Stomach (tissue), 9 donors: Measurements from ENCODE around the gene ADORA2B. TPM values are rescaled to one million over a fixed set of nuclear protein-coding genes. Genes with fewer than 3 reads are reported as not detected.
"Not testable (repeated sequence)": the region's sequence is repeated elsewhere in the genome, so short reads cannot be mapped to it uniquely, and the experiment has no call there.

ENCODE experiments used
- DNase-seq, 2 donors: peaks; one replicate each; pipeline versions ENCODE4 v3.0.0 to v3.0.0-alpha.2; 2013 to 2019
- H3K27ac ChIP-seq, 5 donors: fragments of 200-600 bp in 4 of 5; sonication (generic) in 4 of 5; one replicate each; pipeline ENCODE4 v1.5.1; 2013 to 2019; ENCODE audit warnings: mild to moderate bottlenecking in 1 of 5, moderate library complexity in 1 of 5
- H3K27me3 ChIP-seq, 3 donors: fragments of 200-600 bp; sonication (generic); one replicate each; pipeline ENCODE4 v1.5.1; 2017 to 2019; ENCODE audit warnings: mixed run types in 1 of 3
- H3K36me3 ChIP-seq, 4 donors: fragments of 200-600 bp; sonication (generic); 1 replicate in 3 of 4; 2 replicates in 1 of 4; pipeline ENCODE4 v1.5.1; 2016 to 2019
- H3K4me1 ChIP-seq, 4 donors: fragments of 200-600 bp; sonication (generic); one replicate each; pipeline ENCODE4 v1.5.1; 2016 to 2019
- H3K4me3 ChIP-seq, 4 donors: fragments of 200-600 bp; sonication (generic) in 3 of 4; one replicate each; pipeline ENCODE4 v1.5.1; 2016 to 2019; ENCODE audit warnings: mild to moderate bottlenecking in 1 of 4
- H3K9me3 ChIP-seq, 4 donors: fragments of 200-600 bp; sonication (generic); one replicate each; pipeline ENCODE4 v1.5.1; 2016 to 2019
- CTCF ChIP-seq, 7 experiments: fragments of 450-650 bp in 4 of 7; fragments of 200-600 bp in 3 of 7; sonication (generic) in 3 of 7; IDR thresholded peaks; one replicate each; pipeline ENCODE4 v1.5.1; 2016 to 2019; ENCODE audit warnings: antibody characterized with exemption in 7 of 7, control low read depth in 2 of 7, mild to moderate bottlenecking in 1 of 7
- EP300 ChIP-seq: sonication (generic); formaldehyde crosslinking; IDR thresholded peaks from one replicate; pipeline ENCODE4 v1.6.1; 2017; ENCODE audit warnings: antibody characterized with exemption
- POLR2A ChIP-seq, 4 donors: fragments of 450-650 bp; IDR thresholded peaks; one replicate each; pipeline ENCODE4 v1.6.1; 2016; ENCODE audit warnings: antibody characterized with exemption in 4 of 4, control low read depth in 2 of 4, mild to moderate bottlenecking in 1 of 4, moderate library complexity in 1 of 4
- POLR2AphosphoS5 ChIP-seq, 3 donors: sonication (generic); formaldehyde crosslinking; IDR thresholded peaks; one replicate each; pipeline ENCODE4 v1.6.1; 2016; ENCODE audit warnings: antibody characterized with exemption in 3 of 3
- WGBS, 5 donors: extraction: QIAGEN DNeasy Blood & Tissue Kit in 3 of 5; methylation state at CpG; one replicate each; pipeline versions ENCODE4 v1.1.5 to v1.1.7; 2013 to 2018; 5-methylcytosine and 5-hydroxymethylcytosine counted together
- intact Hi-C: fragments of 100-400 bp; cut with DNase I; formaldehyde crosslinking; loops from one replicate; pipeline ENCODE4 v1.15.1; 2023; ENCODE audit warnings: low total_unique reads
- polyA plus RNA-seq, 3 donors: library from polyadenylated mRNA; stranded (reverse); fragments of 200-250 nt; gene quantifications; one replicate each; pipeline ENCODE4 v1.2.3, GENCODE V29; 2013
- total RNA-seq, 5 donors: library from RNA; depleted of rRNA; stranded (reverse); fragments of >200 nt; gene quantifications; one replicate each; pipeline versions ENCODE4 v1.1.0 to v1.2.3, GENCODE V29; 2014 to 2016
- donor health status: healthy with polysubstance abuse.
- donor health status: Bipolar disorder and iron deficiency.
- donor health status: healthy.

ADORA2B gene
- total and polyA plus RNA-seq, 8 donors = 0.25 to 18.8 (median 2.1) TPM; not detected in 2

- Histone ChIP-seq H3K9me3 (no peaks in the 10 kb centered on the region), H3K4me1 (peaks cover 0 to 8% (median 0%) of the 10 kb centered on the region in 4 donors), H3K27ac (no peak overlapping the region), H3K27me3 (no peaks in the 10 kb centered on the region), H3K36me3 (no peaks in the 10 kb centered on the region), H3K4me3 (no peak overlapping the region)
- no peak for TF ChIP-seq EP300
- TF ChIP-seq POLR2AphosphoS5 (IDR thresholded peaks at IDR 0.05) = no peak
- no peak for TF ChIP-seq CTCF (IDR thresholded peaks at IDR 0.05)
- no peak for TF ChIP-seq POLR2A (IDR thresholded peaks at IDR 0.05)
- intact Hi-C loops = no loop called here
- WGBS, 5 donors = 76 to 100% (median 82%) methylated on average over 4 to 5 of the region's 5 CpGs
- no peak for DNase-seq
Measured at GRCh38 chr17:15910791-15911190, 34.1 kb upstream of the ADORA2B start.

- H3K27me3 ChIP-seq, intact Hi-C loops, H3K27ac ChIP-seq, H3K4me1 ChIP-seq, H3K4me3 ChIP-seq, H3K36me3 ChIP-seq, H3K9me3 ChIP-seq: not testable (repeated sequence)
- DNase-seq = peak in 1 of 2 donors; percentile 7
- WGBS, 5 donors = 83 to 91% (median 85%) methylated on average over 5 of the region's 5 CpGs
Measured at GRCh38 chr17:15911701-15912100, 33.2 kb upstream of the ADORA2B start.

GRCh38 chr17:15912416-15912955, 32.4 kb upstream of the ADORA2B start:
- peak in 1 of 2 donors; percentile 10 for DNase-seq
- intact Hi-C loops = no loop called here
- H3K27me3 ChIP-seq = peaks cover 0 to 9% (median 7%) of the 10 kb centered on the region in 3 donors
- H3K36me3 ChIP-seq = no peaks in the 10 kb centered on the region
- no peaks in the 10 kb centered on the region for H3K9me3 ChIP-seq
- H3K4me1 ChIP-seq = peaks cover 3 to 14% (median 4%) of the 10 kb centered on the region in 4 donors
- H3K4me3 ChIP-seq = no peak overlapping the region
- H3K27ac ChIP-seq = no peak overlapping the region
- 89 to 95% (median 90%) methylated on average over 9 of the region's 9 CpGs for WGBS, 5 donors
- TF ChIP-seq EP300 (no peak), CTCF (IDR thresholded peaks at IDR 0.05) (no peak), POLR2AphosphoS5 (IDR thresholded peaks at IDR 0.05) (no peak), POLR2A (IDR thresholded peaks at IDR 0.05) (no peak)

- TF ChIP-seq CTCF (IDR thresholded peaks at IDR 0.05) = no peak
- TF ChIP-seq EP300 = no peak
- TF ChIP-seq POLR2AphosphoS5 (IDR thresholded peaks at IDR 0.05) = no peak
- no peak for TF ChIP-seq POLR2A (IDR thresholded peaks at IDR 0.05)
- 82 to 91% (median 87%) methylated on average over 3 of the region's 3 CpGs for WGBS, 5 donors
- H3K27me3 ChIP-seq = peaks cover 0 to 15% (median 13%) of the 10 kb centered on the region in 3 donors
- DNase-seq = no peak
- intact Hi-C loops = no loop called here
- peaks cover 5 to 25% (median 12%) of the 10 kb centered on the region in 4 donors for H3K4me1 ChIP-seq
- H3K4me3 ChIP-seq = no peak overlapping the region
- H3K9me3 ChIP-seq = no peaks in the 10 kb centered on the region
- H3K27ac ChIP-seq = no peak overlapping the region
- H3K36me3 ChIP-seq = no peaks in the 10 kb centered on the region
Measured at GRCh38 chr17:15913826-15914225, 31.1 kb upstream of the ADORA2B start.

- H3K36me3 ChIP-seq = no peaks in the 10 kb centered on the region
- WGBS, 5 donors = 77 to 97% (median 89%) methylated on average over 6 of the region's 6 CpGs
- H3K27ac ChIP-seq = no peak overlapping the region
- intact Hi-C loops = no loop called here
- no peaks in the 10 kb centered on the region for H3K9me3 ChIP-seq
- peaks cover 5 to 28% (median 14%) of the 10 kb centered on the region in 4 donors for H3K4me1 ChIP-seq
- DNase-seq = peak in 1 of 2 donors; percentile 9
- no peak for TF ChIP-seq POLR2A (IDR thresholded peaks at IDR 0.05)
- no peak for TF ChIP-seq CTCF (IDR thresholded peaks at IDR 0.05)
- no peak for TF ChIP-seq POLR2AphosphoS5 (IDR thresholded peaks at IDR 0.05)
- TF ChIP-seq EP300 = no peak
- H3K27me3 ChIP-seq = peaks cover 0 to 15% (median 13%) of the 10 kb centered on the region in 3 donors
- no peak overlapping the region for H3K4me3 ChIP-seq
Measured at GRCh38 chr17:15914400-15915170, 30.3 kb upstream of the ADORA2B start.
